PFSK-1 (cell line): Measurements from ENCODE around the gene MEIS3.

Experiments
- POLR2AphosphoS5 ChIP-seq: IDR thresholded peaks from 2 replicates; pipeline ENCODE4 v1.6.1; 2012; ENCODE audit warnings: low read depth, mild to moderate bottlenecking, control low read depth, low read length, moderate library complexity
- SIN3A ChIP-seq: IDR thresholded peaks from 2 replicates; pipeline ENCODE4 v1.6.1; 2012; ENCODE audit warnings: mild to moderate bottlenecking, low read length, moderate library complexity, borderline replicate concordance; ENCODE audit not compliant: insufficient read depth

DNA sequence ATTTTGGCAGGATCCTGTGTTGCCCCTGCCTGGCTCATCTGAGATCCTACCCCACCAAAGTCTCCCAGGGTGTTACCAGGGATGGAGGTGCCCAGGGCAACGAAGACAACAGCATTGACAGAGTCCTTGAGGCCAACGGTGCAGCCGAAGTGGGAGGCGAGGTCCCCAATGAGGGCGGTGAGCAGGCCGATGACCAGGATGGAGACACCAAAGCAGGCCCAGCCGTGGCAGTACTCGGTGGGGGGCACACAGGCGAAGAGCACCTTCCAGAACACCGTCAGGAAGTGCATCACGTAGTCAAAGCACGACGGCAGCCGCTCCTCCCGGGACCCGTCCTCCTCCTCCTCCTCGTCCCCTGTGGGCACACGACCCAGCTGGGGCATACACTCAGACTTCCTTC is 12.8 kb upstream of the MEIS3 start:
- no peak for TF ChIP-seq SIN3A
- no peak for TF ChIP-seq POLR2AphosphoS5
